H1 (cell line): Measurements from ENCODE around the gene GALNTL6. TPM values are rescaled to one million over a fixed set of nuclear protein-coding genes. Genes with fewer than 3 reads are reported as not detected.

Source experiments
- CTCF ChIA-PET: fragments of 300-600 bp; sonication (Branson Sonifier 250); formaldehyde crosslinking; loops from one replicate; lab custom pipeline; 2021; ENCODE audit not compliant: partially characterized antibody; lab: Charles Lee
- POLR2A ChIA-PET: fragments of 300-600 bp; sonication (Branson Sonifier 250); formaldehyde crosslinking; loops from one replicate; lab custom pipeline; 2021; ENCODE audit warnings: inconsistent platforms; ENCODE audit not compliant: partially characterized antibody; lab: Charles Lee
- DNase-seq, 2 experiments: peaks; one replicate each; pipeline versions ENCODE4 v3.0.0 to v3.0.0-alpha.2; 2010 to 2022; ENCODE audit warnings: low spot score in 2 of 2, low read depth in 1 of 2, mixed read lengths in 1 of 2
- FAIRE-seq: peaks from 2 replicates; lab custom pipeline; 2011; peaks lifted over from hg19 to GRCh38; lab: Jason Lieb, UNC
- H2AFZ ChIP-seq: 2 replicates; pipeline ENCODE4 v1.8.1; 2012; ENCODE audit warnings: low read length, inconsistent platforms
- H2AK5ac ChIP-seq: 2 replicates; pipeline ENCODE4 v1.6.1; 2013; ENCODE audit warnings: low read depth, low read length
- H2BK120ac ChIP-seq: replicated peaks from 2 replicates; pipeline ENCODE3; 2013; ENCODE audit warnings: low read depth, low read length, inconsistent platforms
- H2BK12ac ChIP-seq: 2 replicates; pipeline ENCODE4 v1.6.1; 2013; ENCODE audit warnings: low read depth, low read length
- H2BK15ac ChIP-seq: 2 replicates; pipeline ENCODE4 v1.6.1; 2013; ENCODE audit warnings: low read length
- H2BK20ac ChIP-seq: 2 replicates; pipeline ENCODE4 v1.6.1; 2013; ENCODE audit warnings: low read length
- H2BK5ac ChIP-seq: 2 replicates; pipeline ENCODE4 v1.6.1; 2013; ENCODE audit warnings: low read depth, low read length
- H3K14ac ChIP-seq: 2 replicates; pipeline ENCODE4 v1.6.1; 2013; ENCODE audit warnings: inconsistent platforms; ENCODE audit not compliant: insufficient read length
- H3K18ac ChIP-seq: 2 replicates; pipeline ENCODE4 v1.6.1; 2013; ENCODE audit warnings: low read length; ENCODE audit errors: extremely low read depth
- H3K23ac ChIP-seq: 2 replicates; pipeline ENCODE4 v1.6.1; 2013; ENCODE audit warnings: inconsistent platforms; ENCODE audit not compliant: insufficient read length
- H3K23me2 ChIP-seq: 2 replicates; pipeline ENCODE4 v1.6.1; 2013; ENCODE audit warnings: low read depth, low read length
- H3K27ac ChIP-seq: 2 replicates; pipeline ENCODE4 v1.6.1; 2011; ENCODE audit warnings: low read depth, low read length, inconsistent platforms
- H3K27me3 ChIP-seq, 4 experiments: replicated peaks in 1 of 4; 1 replicate in 1 of 4; 2 replicates in 3 of 4; pipeline versions ENCODE4 v1.6.1 to v1.8.1; 2011 to 2013; ENCODE audit warnings: low read length in 3 of 4, mild to moderate bottlenecking in 3 of 4, inconsistent platforms in 2 of 4, mixed read lengths in 2 of 4, moderate library complexity in 1 of 4; ENCODE audit not compliant: control insufficient read depth in 3 of 4, insufficient read depth in 3 of 4; ENCODE audit errors: extremely low read depth in 1 of 4
- H3K36me3 ChIP-seq, 4 experiments: 2 replicates each; pipeline versions ENCODE4 v1.6.1 to v1.8.1; 2011 to 2013; ENCODE audit warnings: mild to moderate bottlenecking in 4 of 4, low read length in 3 of 4, moderate library complexity in 2 of 4, control low read depth in 1 of 4, inconsistent platforms in 1 of 4; ENCODE audit not compliant: insufficient read depth in 4 of 4, control insufficient read depth in 2 of 4
- H3K4ac ChIP-seq: replicated peaks from 2 replicates; pipeline ENCODE3; 2013; ENCODE audit warnings: low read length, low read depth, mixed read lengths, inconsistent platforms; ENCODE audit not compliant: insufficient read length
- H3K4me1 ChIP-seq, 4 experiments: replicated peaks in 1 of 4; 1 replicate in 1 of 4; 2 replicates in 3 of 4; pipeline versions ENCODE4 v1.6.1 to v1.8.1; 2011 to 2013; ENCODE audit warnings: low read length in 3 of 4, inconsistent platforms in 2 of 4, mixed read lengths in 1 of 4; ENCODE audit not compliant: insufficient read depth in 4 of 4, control insufficient read depth in 3 of 4
- H3K4me2 ChIP-seq, 2 experiments: 2 replicates each; pipeline versions ENCODE4 v1.6.1 to v1.8.1; 2011 to 2013; ENCODE audit warnings: low read depth in 2 of 2, low read length in 2 of 2, control low read depth in 1 of 2, inconsistent platforms in 1 of 2, mild to moderate bottlenecking in 1 of 2; ENCODE audit not compliant: insufficient read depth in 1 of 2
- H3K4me3 ChIP-seq, 4 experiments: fragments of 200-600, 300-600 bp in 1 of 4; sonication (generic), shearing (Covaris generic), sonication (Bioruptor Twin) in 1 of 4; 2 replicates each; pipeline versions ENCODE4 v1.5.1 to v1.8.1; 2011 to 2016; ENCODE audit warnings: low read length in 4 of 4, low read depth in 3 of 4, control low read depth in 2 of 4, inconsistent platforms in 2 of 4, mild to moderate bottlenecking in 2 of 4, mixed read lengths in 1 of 4, moderate library complexity in 1 of 4; ENCODE audit not compliant: insufficient read depth in 2 of 4; ENCODE audit errors: extremely low read depth in 1 of 4
- H3K56ac ChIP-seq: replicated peaks from 2 replicates; pipeline ENCODE3; 2013; ENCODE audit warnings: low read depth, mild to moderate bottlenecking, mixed read lengths, low read length, inconsistent platforms; ENCODE audit not compliant: insufficient read length
- H3K79me1 ChIP-seq: 2 replicates; pipeline ENCODE4 v1.6.1; 2013; ENCODE audit warnings: low read depth, low read length, control low read depth
- H3K79me2 ChIP-seq, 2 experiments: 2 replicates each; pipeline versions ENCODE4 v1.6.1 to v1.8.1; 2012 to 2013; ENCODE audit warnings: low read length in 2 of 2, mild to moderate bottlenecking in 2 of 2, inconsistent platforms in 1 of 2; ENCODE audit not compliant: insufficient read depth in 2 of 2, control insufficient read depth in 1 of 2
- H3K9ac ChIP-seq, 4 experiments: replicated peaks in 1 of 4; 1 replicate in 1 of 4; 2 replicates in 3 of 4; pipeline versions ENCODE4 v1.6.1 to v1.8.1; 2011 to 2013; ENCODE audit warnings: low read depth in 3 of 4, low read length in 3 of 4, control low read depth in 2 of 4, mild to moderate bottlenecking in 2 of 4, moderate library complexity in 2 of 4, inconsistent platforms in 1 of 4; ENCODE audit errors: extremely low read depth in 1 of 4
- H3K9me3 ChIP-seq, 2 experiments: 2 replicates each; pipeline versions ENCODE4 v1.6.1 to v1.8.1; 2012 to 2013; ENCODE audit warnings: mild to moderate bottlenecking in 2 of 2, moderate library complexity in 2 of 2, control low read depth in 1 of 2, inconsistent platforms in 1 of 2, low read depth in 1 of 2, low read length in 1 of 2, mixed read lengths in 1 of 2; ENCODE audit not compliant: insufficient read depth in 2 of 2
- H4K20me1 ChIP-seq, 2 experiments: replicated peaks in 1 of 2; 2 replicates each; pipeline versions ENCODE3 to v1.8.1; 2011 to 2013; ENCODE audit warnings: inconsistent platforms in 2 of 2, low read length in 2 of 2, mild to moderate bottlenecking in 1 of 2; ENCODE audit not compliant: insufficient read depth in 2 of 2, control insufficient read depth in 1 of 2
- H4K5ac ChIP-seq: 2 replicates; pipeline ENCODE4 v1.6.1; 2013; ENCODE audit warnings: low read length, low read depth, mixed read lengths, inconsistent platforms; ENCODE audit not compliant: insufficient read length
- H4K8ac ChIP-seq: 2 replicates; pipeline ENCODE4 v1.8.0; 2013; ENCODE audit warnings: mild to moderate bottlenecking, moderate library complexity, low read length, inconsistent platforms; ENCODE audit not compliant: insufficient read depth; ENCODE audit errors: extremely low read depth
- H4K91ac ChIP-seq: replicated peaks from 2 replicates; pipeline ENCODE3; 2013; ENCODE audit warnings: low read length, mixed read lengths, inconsistent platforms; ENCODE audit not compliant: insufficient read length
- BACH1 ChIP-seq: IDR thresholded peaks from 2 replicates; pipeline ENCODE4 v1.6.1; 2012; ENCODE audit warnings: low read length, improper control_type of control experiment
- BCL11A ChIP-seq, 2 experiments: IDR thresholded peaks; one replicate each; pipeline ENCODE4 v1.6.1; 2011; ENCODE audit warnings: low read depth in 2 of 2, low read length in 2 of 2, mild to moderate bottlenecking in 2 of 2
- CTBP2 ChIP-seq: IDR thresholded peaks from 2 replicates; pipeline ENCODE4 v1.7.0; 2011; ENCODE audit warnings: borderline replicate concordance, mild to moderate bottlenecking, moderate library complexity, mixed read lengths, low read length; ENCODE audit not compliant: insufficient read depth, insufficient read length
- EZH2 ChIP-seq: fragments of 200-600 bp; sonication (generic); IDR thresholded peaks from 2 replicates; pipeline ENCODE4 v1.7.1; 2012; ENCODE audit warnings: low read depth, mild to moderate bottlenecking, moderate library complexity, low read length, inconsistent platforms; ENCODE audit not compliant: severe bottlenecking
- GTF2F1 ChIP-seq: IDR thresholded peaks from 2 replicates; pipeline ENCODE4 v1.6.1; 2012; ENCODE audit warnings: low read depth, low read length, improper control_type of control experiment, borderline replicate concordance
- KDM1A ChIP-seq: fragments of 200-600, 300-600 bp; sonication (generic); IDR thresholded peaks from 2 replicates; pipeline ENCODE4 v1.7.1; 2016; ENCODE audit warnings: mild to moderate bottlenecking, low read length, borderline replicate concordance
- PHF8 ChIP-seq: fragments of 200-600 bp; sonication (generic); conservative IDR thresholded peaks from 2 replicates; pipeline ENCODE4 v1.7.1; 2012; ENCODE audit warnings: low read depth, mild to moderate bottlenecking, inconsistent platforms, low read length, moderate library complexity
- POLR2AphosphoS5 ChIP-seq: IDR thresholded peaks from 2 replicates; pipeline ENCODE4 v1.6.1; 2011; ENCODE audit warnings: low read depth, low read length
- RXRA ChIP-seq: IDR thresholded peaks from 2 replicates; pipeline ENCODE4 v1.6.1; 2011; ENCODE audit warnings: low read depth, mild to moderate bottlenecking, low read length, moderate library complexity; ENCODE audit not compliant: insufficient read depth
- SP2 ChIP-seq: IDR thresholded peaks from 2 replicates; pipeline ENCODE4 v1.6.1; 2012; ENCODE audit warnings: mild to moderate bottlenecking, low read length, inconsistent platforms
- TAF1 ChIP-seq: IDR thresholded peaks from 2 replicates; pipeline ENCODE4 v1.6.1; 2011; ENCODE audit warnings: mild to moderate bottlenecking, low read depth, low read length
- WGBS, 2 experiments: shearing (Covaris generic) in 1 of 2; methylation state at CpG; one replicate each; pipeline versions ENCODE4 v1.1.6 to v1.1.7; 2013 to 2015; ENCODE audit warnings: low lambda C conversion rate in 2 of 2, mixed read lengths in 2 of 2, inconsistent platforms in 1 of 2, low coverage in 1 of 2, missing lambda C conversion rate in 1 of 2; ENCODE audit not compliant: insufficient replicate concordance in 2 of 2, insufficient coverage in 1 of 2, insufficient read length in 1 of 2; ENCODE audit errors: extremely low coverage in 1 of 2, missing lambda C conversion rate in 1 of 2; 5-methylcytosine and 5-hydroxymethylcytosine counted together
- polyA plus RNA-seq, 7 experiments: library from polyadenylated mRNA; depleted of rRNA in 3 of 7; stranded (reverse) in 5 of 7; unstranded in 2 of 7; fragments of >200 nt in 5 of 7; fragments of 200-250 nt in 2 of 7; gene quantifications; 1 replicate in 5 of 7; 2 replicates in 1 of 7; 4 replicates in 1 of 7; pipeline versions ENCODE4 v1.2.1 to v1.2.3, GENCODE V29; 2011 to 2013; ENCODE audit warnings: missing spikeins in 2 of 7, mixed read lengths in 2 of 7
- total RNA-seq: library from RNA; stranded (reverse); fragmentation: NEBNext Ultra II Directional; extraction: Animal tissue kit (Norgen Biotek cat#: 25700); gene quantifications from 2 replicates; pipeline ENCODE4 v1.2.1, GENCODE V29; 2021

The GALNTL6 gene
- total and polyA plus RNA-seq, 2 of the 8 experiments (the other 6 are each of a cell fraction or from before 2014, with no cell fraction given), result 0.03 to 0.32 TPM

GRCh38 chr4:172311682-172312081, 498.5 kb downstream of the GALNTL6 start:
- Histone ChIP-seq H2BK120ac (no peak overlapping the region), H2BK12ac (no peak overlapping the region), H3K27ac (no peak overlapping the region), H4K8ac (no peak overlapping the region), H3K4me2 (no peak overlapping the region), H2BK5ac (no peak overlapping the region), H3K23me2 (no peaks in the 10 kb centered on the region), H3K79me2 (no peaks in the 10 kb centered on the region), H3K4me3 (no peak overlapping the region), H3K27me3 (no peaks in the 10 kb centered on the region), H3K9me3 (no peaks in the 10 kb centered on the region), H2BK20ac (no peak overlapping the region), H3K4me1 (no peaks in the 10 kb centered on the region), H2AK5ac (no peak overlapping the region), H3K14ac (no peak overlapping the region), H2BK15ac (no peak overlapping the region), H3K79me1 (no peaks in the 10 kb centered on the region), H3K18ac (no peak overlapping the region), H3K56ac (no peak overlapping the region), H3K9ac (no peak overlapping the region), H4K20me1 (no peaks in the 10 kb centered on the region), H3K4ac (no peak overlapping the region), H2AFZ (no peak overlapping the region), H4K5ac (no peak overlapping the region), H4K91ac (no peak overlapping the region), H3K36me3 (no peaks in the 10 kb centered on the region), H3K23ac (no peak overlapping the region)
- ChIA-PET CTCF (no interaction called here), POLR2A (no interaction called here)
- 95% methylated on average over 3 of the region's 3 CpGs; no CpG with 5 or more reads in 1 of the 2 experiments for WGBS, 2 experiments
- FAIRE-seq (no peak), DNase-seq (no peak)
- TF ChIP-seq KDM1A (no peak), POLR2AphosphoS5 (no peak), EZH2 (no peak), BACH1 (no peak), GTF2F1 (no peak), CTBP2 (no peak), TAF1 (no peak), BCL11A (IDR thresholded peaks at IDR 0.05; ENCODE audit: low read depth in 2 of 2, low read length in 2 of 2) (no peak), SP2 (no peak), RXRA (no peak), PHF8 (no peak)
